Sigmoid colon (tissue), 7 donors: Measurements from ENCODE around the gene LRP1B. TPM values are rescaled to one million over a fixed set of nuclear protein-coding genes. Genes with fewer than 3 reads are reported as not detected.

ENCODE experiments used
- DNase-seq: peaks from one replicate; pipeline ENCODE4 v3.0.0-alpha.2; 2019
- H3K27ac ChIP-seq, 4 donors: fragments of 200-600 bp; sonication (generic); one replicate each; pipeline ENCODE4 v1.5.1; 2016 to 2019; ENCODE audit warnings: mild to moderate bottlenecking in 1 of 4
- H3K27me3 ChIP-seq, 3 donors: fragments of 200-600 bp; sonication (generic); one replicate each; pipeline ENCODE4 v1.5.1; 2019; ENCODE audit warnings: mild to moderate bottlenecking in 1 of 3
- H3K36me3 ChIP-seq, 4 donors: fragments of 200-600 bp; sonication (generic); one replicate each; pipeline ENCODE4 v1.5.1; 2016 to 2019
- H3K4me1 ChIP-seq, 4 donors: fragments of 200-600 bp; sonication (generic); one replicate each; pipeline ENCODE4 v1.5.1; 2017 to 2019
- H3K4me3 ChIP-seq, 4 donors: fragments of 200-600 bp; sonication (generic); one replicate each; pipeline ENCODE4 v1.5.1; 2017 to 2019; ENCODE audit warnings: mild to moderate bottlenecking in 2 of 4, moderate library complexity in 1 of 4
- H3K9me3 ChIP-seq, 4 donors: fragments of 200-600 bp in 3 of 4; sonication (generic) in 3 of 4; one replicate each; pipeline versions ENCODE4 v1.5.1 to v1.6.1; 2013 to 2019
- CTCF ChIP-seq, 4 experiments: fragments of 450-650 bp in 3 of 4; fragments of 200-600 bp in 1 of 4; IDR thresholded peaks; one replicate each; pipeline ENCODE4 v1.5.1; 2016 to 2019; ENCODE audit warnings: antibody characterized with exemption in 4 of 4, mild to moderate bottlenecking in 3 of 4, moderate library complexity in 2 of 4
- EP300 ChIP-seq, 4 donors: sonication (generic); formaldehyde crosslinking; IDR thresholded peaks; one replicate each; pipeline ENCODE4 v1.6.1; 2017; ENCODE audit warnings: antibody characterized with exemption in 4 of 4
- POLR2A ChIP-seq, 2 donors: fragments of 450-650 bp; IDR thresholded peaks; one replicate each; pipeline ENCODE4 v1.6.1; 2016; ENCODE audit warnings: antibody characterized with exemption in 2 of 2, mild to moderate bottlenecking in 2 of 2, moderate library complexity in 2 of 2
- POLR2AphosphoS5 ChIP-seq, 4 donors: sonication (generic); formaldehyde crosslinking; IDR thresholded peaks; one replicate each; pipeline ENCODE4 v1.6.1; 2017; ENCODE audit warnings: antibody characterized with exemption in 4 of 4
- WGBS, 2 donors: extraction: QIAGEN DNeasy Blood & Tissue Kit; methylation state at CpG; one replicate each; pipeline ENCODE4 v1.1.7; 2013; 5-methylcytosine and 5-hydroxymethylcytosine counted together
- intact Hi-C: fragments of 100-400 bp; cut with DNase I; formaldehyde crosslinking; loops from one replicate; pipeline ENCODE4 v1.15.1; 2023
- polyA plus RNA-seq, 3 donors: library from polyadenylated mRNA; stranded (reverse); fragments of 200-250 nt; gene quantifications; one replicate each; pipeline ENCODE4 v1.2.3, GENCODE V29; 2013
- total RNA-seq, 4 donors: library from RNA; depleted of rRNA; stranded (reverse); fragments of >200 nt; gene quantifications; one replicate each; pipeline ENCODE4 v1.1.0, GENCODE V29; 2016
- donor health status: healthy with polysubstance abuse.
- donor health status: Bipolar disorder and iron deficiency.
- donor health status: healthy.

The LRP1B gene
- total and polyA plus RNA-seq, 7 donors = 0.06 to 5.1 (median 2.0) TPM; not detected in 1

- TF ChIP-seq POLR2AphosphoS5 (IDR thresholded peaks at IDR 0.05) (no peak), CTCF (IDR thresholded peaks at IDR 0.05) (no peak), EP300 (IDR thresholded peaks at IDR 0.05) (no peak), POLR2A (IDR thresholded peaks at IDR 0.05) (no peak)
- intact Hi-C loops = no loop called here
Measured at GRCh38 chr2:141423124-141423523, 707.7 kb downstream of the LRP1B start.

GRCh38 chr2:141417246-141417797, 713.5 kb downstream of the LRP1B start:
- Histone ChIP-seq H3K27ac (no peak overlapping the region), H3K27me3 (no peaks in the 10 kb centered on the region), H3K4me3 (no peak overlapping the region), H3K4me1 (no peaks in the 10 kb centered on the region), H3K9me3 (no peaks in the 10 kb centered on the region), H3K36me3 (no peaks in the 10 kb centered on the region)
- intact Hi-C loops = no loop called here
- no peak for DNase-seq
- TF ChIP-seq POLR2AphosphoS5 (IDR thresholded peaks at IDR 0.05) (no peak), CTCF (IDR thresholded peaks at IDR 0.05) (no peak), EP300 (IDR thresholded peaks at IDR 0.05) (no peak), POLR2A (IDR thresholded peaks at IDR 0.05) (no peak)
- WGBS, 2 donors = 77 to 87% methylated on average over 1 of the region's 1 CpG

More at GRCh38 chr2:141423124-141423523, 707.7 kb downstream of the LRP1B start:
- no peak overlapping the region for H3K27ac ChIP-seq
- no peak for DNase-seq
- H3K4me3 ChIP-seq = no peak overlapping the region
- no peaks in the 10 kb centered on the region for H3K27me3 ChIP-seq
- H3K36me3 ChIP-seq = no peaks in the 10 kb centered on the region
- H3K9me3 ChIP-seq = no peaks in the 10 kb centered on the region
- no peaks in the 10 kb centered on the region for H3K4me1 ChIP-seq

GRCh38 chr2:141411419-141411818, 719.4 kb downstream of the LRP1B start:
- no peak for TF ChIP-seq EP300 (IDR thresholded peaks at IDR 0.05)
- no peak for TF ChIP-seq CTCF (IDR thresholded peaks at IDR 0.05)
- TF ChIP-seq POLR2A (IDR thresholded peaks at IDR 0.05) = no peak
- no peak for TF ChIP-seq POLR2AphosphoS5 (IDR thresholded peaks at IDR 0.05)
- intact Hi-C loops = no loop called here
- no peaks in the 10 kb centered on the region for H3K36me3 ChIP-seq
- no peaks in the 10 kb centered on the region for H3K27me3 ChIP-seq
- H3K4me1 ChIP-seq = no peaks in the 10 kb centered on the region
- H3K27ac ChIP-seq = no peak overlapping the region
- H3K4me3 ChIP-seq = no peak overlapping the region
- 88 to 92% methylated on average over 2 of the region's 2 CpGs for WGBS, 2 donors
- H3K9me3 ChIP-seq = no peaks in the 10 kb centered on the region
- DNase-seq = no peak

- Histone ChIP-seq H3K4me1 (no peaks in the 10 kb centered on the region), H3K9me3 (no peaks in the 10 kb centered on the region), H3K27ac (no peak overlapping the region), H3K27me3 (no peaks in the 10 kb centered on the region), H3K36me3 (no peaks in the 10 kb centered on the region), H3K4me3 (no peak overlapping the region)
- TF ChIP-seq EP300 (IDR thresholded peaks at IDR 0.05) = no peak
- no peak for TF ChIP-seq POLR2AphosphoS5 (IDR thresholded peaks at IDR 0.05)
- TF ChIP-seq CTCF (IDR thresholded peaks at IDR 0.05) = no peak
- intact Hi-C loops = no loop called here
- DNase-seq = no peak
- WGBS, 2 donors = 59 to 63% methylated on average over 1 of the region's 1 CpG
Measured at GRCh38 chr2:141399270-141399669, 731.5 kb downstream of the LRP1B start.

- no peaks in the 10 kb centered on the region for H3K9me3 ChIP-seq
- H3K27ac ChIP-seq = no peak overlapping the region
- no peak overlapping the region for H3K4me3 ChIP-seq
- no peak for TF ChIP-seq CTCF (IDR thresholded peaks at IDR 0.05)
- TF ChIP-seq POLR2AphosphoS5 (IDR thresholded peaks at IDR 0.05) = no peak
- no peaks in the 10 kb centered on the region for H3K36me3 ChIP-seq
- no peak for DNase-seq
- intact Hi-C loops = no loop called here
- 64 to 83% methylated on average over 2 of the region's 2 CpGs for whole genome bisulfite sequencing, 2 donors
- no peaks in the 10 kb centered on the region for H3K4me1 ChIP-seq
- no peaks in the 10 kb centered on the region for H3K27me3 ChIP-seq
Measured at GRCh38 chr2:141393214-141393545, 737.6 kb downstream of the LRP1B start.
